HG03196 (cell line): ENCODE measurements around the gene CSGALNACT2.
A peak's percentile ranks its signal among the peaks of the same experiment; 100 is the strongest.

ENCODE experiments used
- ATAC-seq: cut with Tn5 transposase; IDR thresholded peaks from one replicate; pipeline ENCODE4 v1.9.1; 2021; ENCODE audit not compliant: unreplicated experiment

The CSGALNACT2 gene

DNA sequence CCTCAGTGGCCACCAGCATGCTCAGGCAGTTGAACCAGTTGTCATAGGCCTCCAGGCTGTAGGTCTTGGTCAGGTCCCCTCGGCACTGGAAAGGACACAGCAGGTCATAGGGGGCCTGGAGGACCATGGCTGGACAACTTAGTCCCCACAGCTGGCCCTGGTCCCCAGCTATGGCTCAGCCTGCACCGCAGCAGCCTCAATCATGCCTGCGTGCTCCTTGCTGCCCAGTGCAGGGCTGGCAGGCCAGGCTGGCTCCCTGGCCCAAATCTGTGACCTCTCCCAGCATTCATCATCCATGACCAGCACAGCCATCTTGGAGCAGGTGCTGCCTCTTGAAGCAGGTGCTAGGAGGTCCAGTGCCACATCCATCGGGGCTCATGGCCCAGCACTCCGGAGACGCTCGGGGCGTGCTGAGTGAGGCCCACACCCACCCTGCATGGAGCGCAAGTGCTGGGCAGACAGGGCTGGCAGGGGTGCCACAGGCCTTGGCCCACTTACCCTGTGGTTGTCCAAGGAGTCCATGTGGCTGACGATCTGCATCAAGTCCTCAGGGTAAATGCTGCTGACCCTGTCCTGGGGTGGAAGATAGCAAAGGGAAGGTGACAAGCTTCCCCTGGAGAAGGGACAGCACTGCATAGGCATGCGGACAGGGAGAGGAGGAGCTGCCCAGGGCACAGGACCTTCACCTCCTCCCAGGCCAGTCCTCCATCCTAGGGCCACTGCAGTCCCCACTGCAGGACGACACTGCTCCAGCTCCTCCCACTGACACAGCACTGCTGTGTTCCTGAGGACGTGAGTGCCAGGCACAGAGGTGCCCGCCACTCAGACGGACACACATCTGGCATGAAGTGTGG, 61.7 kb downstream of the CSGALNACT2 start:
- ATAC-seq = no peak

DNA sequence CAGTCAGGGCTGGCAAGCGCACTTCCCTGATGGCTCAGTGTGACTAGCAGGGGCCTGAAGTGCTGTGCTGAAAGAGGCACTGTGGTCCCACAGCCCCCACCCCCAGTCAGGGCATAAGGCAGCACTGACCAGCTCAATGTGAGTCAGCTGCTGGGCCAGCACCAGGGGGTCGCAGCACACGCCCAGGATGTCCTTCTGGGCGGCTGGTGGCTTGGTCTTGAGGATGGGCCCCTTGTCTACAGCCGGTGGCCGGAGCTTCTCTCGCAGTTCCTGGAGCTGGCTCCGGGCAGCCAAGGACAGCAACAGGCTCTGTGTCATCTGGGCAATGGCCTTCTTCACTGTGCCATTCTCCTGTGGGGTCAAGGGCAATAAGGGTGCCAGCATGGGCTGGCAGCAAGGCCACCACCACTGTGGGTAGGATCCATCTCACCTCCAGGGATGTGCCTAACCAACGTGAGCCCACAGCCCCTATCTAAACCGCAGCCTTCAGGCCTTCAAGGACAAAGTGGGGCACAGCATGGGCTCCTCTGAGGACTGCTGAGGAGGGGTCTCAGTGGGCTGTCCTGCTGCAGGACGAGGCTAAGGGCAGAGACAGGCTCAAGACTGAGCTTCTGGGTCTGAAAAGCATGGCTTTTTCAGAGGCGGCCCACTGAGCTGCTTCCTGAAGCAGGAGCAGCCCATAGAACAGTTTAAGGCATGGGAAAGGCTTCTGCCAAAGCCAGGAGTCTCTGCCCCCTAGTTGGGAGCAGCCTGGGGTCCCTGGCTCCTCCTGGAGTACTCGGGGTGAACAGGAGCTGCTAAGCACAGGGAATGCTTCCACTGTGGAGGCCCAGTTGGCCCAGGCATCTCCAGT, 62.5 kb downstream of the CSGALNACT2 start:
- no peak for ATAC-seq

DNA sequence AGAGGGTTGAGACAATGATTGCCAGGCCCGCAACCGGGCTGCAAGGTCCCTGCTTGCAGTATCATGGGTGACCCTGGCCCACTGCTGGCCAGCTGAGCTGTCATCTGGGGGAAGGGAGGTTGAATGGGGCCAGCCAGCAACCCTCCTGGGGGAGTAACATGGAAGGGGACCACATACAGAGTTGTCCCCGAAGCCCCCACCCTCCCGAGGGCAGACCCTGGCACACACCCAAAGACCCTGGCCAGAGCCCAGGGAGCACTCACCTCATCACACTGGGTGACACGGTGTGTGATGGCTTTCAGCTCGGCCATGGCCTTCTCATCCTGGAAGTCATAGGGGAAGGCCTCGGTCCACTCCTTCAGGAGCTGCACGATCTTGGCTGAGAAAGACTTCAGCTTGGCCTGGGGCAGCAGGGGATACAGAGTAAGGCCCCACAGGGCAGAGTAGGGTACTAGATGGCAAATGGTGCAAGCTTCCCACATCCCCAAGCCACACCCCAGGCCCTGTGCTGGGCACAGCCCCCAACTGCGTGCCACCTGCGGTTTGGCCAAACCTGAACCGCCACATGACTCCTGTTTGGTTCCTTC, 63.4 kb downstream of the CSGALNACT2 start:
- no peak for ATAC-seq

DNA sequence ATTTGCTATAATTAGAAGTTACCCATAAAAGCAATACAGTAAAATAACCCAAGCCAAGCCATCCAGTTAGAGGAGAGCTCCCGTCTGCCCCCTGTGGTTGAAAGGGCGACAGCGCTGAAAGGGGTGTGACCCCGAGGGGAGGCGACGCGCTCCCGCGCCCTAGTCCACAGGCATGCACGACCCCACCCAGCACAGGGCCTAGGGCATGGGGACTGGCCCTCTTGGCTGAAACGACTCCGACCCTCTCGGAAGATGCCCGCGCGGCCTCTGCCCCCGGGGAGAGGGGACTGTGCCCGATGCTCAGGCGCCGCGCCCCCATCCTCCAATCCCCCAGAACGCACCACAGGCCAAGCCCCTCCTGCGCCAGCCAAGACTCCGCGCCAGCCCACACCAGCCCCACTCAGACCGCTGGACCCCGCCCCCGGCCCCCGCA, 64.0 kb downstream of the CSGALNACT2 start:
- ATAC-seq = peak; percentile 45

DNA sequence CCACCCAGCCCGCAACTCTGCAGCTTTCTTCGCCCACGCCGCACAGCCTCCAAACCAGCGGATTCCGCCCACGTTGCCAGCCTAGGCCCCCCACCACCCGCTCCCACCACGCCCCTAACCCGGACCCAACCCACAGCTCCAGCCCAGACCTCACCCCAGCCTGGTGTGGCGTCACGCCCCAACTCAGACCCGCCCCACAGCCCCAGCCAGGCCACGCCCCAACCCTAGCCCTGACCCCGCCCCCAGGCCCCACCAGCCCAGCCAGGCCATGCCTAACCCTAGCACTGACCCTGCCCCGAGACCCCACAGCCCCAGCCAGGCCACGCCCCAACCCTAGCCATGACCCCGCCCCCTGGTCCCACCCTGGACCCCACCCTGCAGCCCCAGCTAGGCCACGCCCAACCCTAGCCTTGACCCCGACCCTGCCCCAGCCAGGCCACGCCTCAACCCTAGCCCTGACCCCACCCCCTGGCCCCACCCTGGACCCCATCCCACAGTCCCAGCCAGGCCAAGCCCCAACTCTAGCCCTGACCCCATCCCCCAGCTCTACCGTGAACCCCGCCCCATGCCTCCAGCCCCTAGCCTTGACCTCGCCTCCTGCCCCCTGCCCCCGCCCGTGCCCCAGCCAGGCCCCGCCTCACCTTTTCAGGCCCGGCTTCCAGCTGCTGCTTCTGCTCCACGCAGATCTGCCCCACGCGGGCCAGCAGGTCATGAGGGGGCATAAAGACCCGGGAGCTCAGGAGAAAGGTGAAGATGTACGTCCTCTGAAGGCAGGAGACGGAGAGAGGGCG, 64.6 kb downstream of the CSGALNACT2 start:
- ATAC-seq = peak; percentile 32

DNA sequence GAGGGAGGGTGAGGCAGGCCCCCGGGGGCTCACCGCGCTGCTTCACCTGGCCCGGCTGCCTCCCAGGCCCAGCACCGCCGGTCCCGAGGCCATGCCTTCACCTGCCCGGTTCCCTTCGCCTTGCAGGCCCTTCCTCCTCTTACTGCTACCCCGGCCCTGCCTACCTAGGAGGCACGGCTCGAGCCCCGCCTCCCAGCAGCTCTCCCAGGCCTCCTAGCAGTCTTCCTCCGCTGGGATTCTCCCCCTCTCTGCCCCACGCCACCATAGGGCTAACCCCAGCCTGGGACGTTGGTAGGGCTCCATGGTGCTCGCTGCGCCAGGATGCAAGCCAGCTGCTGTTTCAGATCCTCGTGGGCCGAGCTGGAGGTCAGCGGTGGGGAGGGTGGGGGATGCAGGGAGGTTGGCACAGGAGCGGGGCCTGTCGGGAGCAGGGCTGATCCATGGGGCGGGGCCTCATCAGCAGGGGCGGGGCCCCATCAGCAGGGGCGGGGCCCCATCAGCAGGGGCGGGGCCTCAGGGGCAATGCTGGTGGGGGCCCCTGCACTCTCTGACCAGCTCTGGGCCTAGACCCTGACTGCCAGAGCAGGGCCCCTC, 65.3 kb downstream of the CSGALNACT2 start:
- ATAC-seq = no peak

DNA sequence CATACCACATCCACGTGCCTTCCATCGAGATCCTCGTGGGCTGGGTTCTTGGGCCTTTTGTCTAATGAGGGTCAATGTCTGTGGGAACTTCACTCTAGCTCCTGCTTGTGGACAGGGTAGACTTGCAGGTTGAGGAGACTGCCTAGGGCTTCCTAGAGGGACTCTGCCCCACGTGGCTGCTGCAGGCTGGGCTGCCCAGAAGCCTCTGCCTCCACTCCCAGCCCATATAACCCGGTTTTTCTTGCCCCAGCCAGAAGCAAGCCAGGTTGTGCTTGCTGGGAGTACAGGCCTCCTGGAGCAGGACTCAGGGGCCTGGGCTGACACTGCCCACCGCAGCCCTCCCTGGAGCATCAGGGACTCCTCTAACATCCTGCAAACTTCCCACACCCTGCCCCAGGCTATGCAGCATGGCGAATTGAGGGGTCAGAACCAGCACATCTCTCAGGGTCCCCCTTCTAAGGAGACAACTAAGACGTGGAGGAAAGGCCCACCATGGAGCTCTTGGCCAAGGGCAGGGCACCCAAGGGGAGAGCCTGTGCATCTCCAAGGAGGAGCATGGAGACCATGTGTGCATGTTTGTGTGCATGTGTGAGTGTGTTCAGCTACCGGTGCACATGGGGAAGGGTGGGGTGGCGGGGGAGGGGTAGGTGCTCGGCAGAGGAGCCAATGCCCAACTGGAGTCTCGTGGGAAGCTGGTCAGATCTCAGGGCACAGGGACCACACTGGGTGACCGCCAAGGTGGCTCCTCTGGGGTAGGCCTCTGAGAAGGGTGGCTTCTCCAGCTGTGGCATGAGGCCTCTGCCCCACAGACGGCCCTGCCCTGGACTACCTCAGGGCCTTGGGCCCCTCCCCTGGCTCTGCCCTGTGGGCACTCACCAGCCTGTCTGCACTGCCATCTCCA, 66.0 kb downstream of the CSGALNACT2 start:
- ATAC-seq = no peak

DNA sequence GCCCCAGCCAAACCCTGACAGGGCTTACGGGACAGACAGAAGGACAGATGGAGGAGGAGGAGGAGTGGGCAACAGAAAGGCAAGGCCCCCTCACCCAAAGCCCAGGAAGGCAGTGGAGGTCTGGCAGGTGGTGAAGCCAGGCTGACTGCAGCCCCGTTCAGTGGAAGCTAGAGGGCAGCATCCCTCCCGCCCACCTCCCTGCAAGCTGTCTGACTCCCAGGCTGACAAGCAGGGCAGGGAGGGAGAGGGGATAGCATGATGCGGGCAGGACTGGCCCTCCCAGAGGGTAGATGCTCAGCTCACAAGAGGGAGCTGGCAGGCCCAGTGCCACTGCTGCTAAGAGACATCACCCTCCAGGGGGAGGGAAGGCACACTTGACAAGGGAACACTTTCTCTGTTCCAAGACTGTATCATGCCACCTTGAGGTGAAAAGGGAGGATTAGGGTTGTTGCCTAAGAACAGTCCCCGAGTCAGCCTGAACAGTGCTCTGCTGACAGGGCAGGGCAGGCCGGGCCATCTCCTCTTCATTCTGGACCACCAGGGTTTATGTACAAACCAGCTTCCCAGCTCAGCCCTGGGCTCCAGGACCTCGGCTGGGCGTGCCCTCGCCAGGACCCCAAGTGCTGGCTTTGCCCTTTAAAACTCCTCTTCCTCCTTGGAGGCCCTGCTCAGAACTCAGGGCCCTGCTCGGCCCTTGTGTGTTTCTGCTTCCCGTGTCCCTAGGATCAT, 66.9 kb downstream of the CSGALNACT2 start:
- ATAC-seq = peak; percentile 52

DNA sequence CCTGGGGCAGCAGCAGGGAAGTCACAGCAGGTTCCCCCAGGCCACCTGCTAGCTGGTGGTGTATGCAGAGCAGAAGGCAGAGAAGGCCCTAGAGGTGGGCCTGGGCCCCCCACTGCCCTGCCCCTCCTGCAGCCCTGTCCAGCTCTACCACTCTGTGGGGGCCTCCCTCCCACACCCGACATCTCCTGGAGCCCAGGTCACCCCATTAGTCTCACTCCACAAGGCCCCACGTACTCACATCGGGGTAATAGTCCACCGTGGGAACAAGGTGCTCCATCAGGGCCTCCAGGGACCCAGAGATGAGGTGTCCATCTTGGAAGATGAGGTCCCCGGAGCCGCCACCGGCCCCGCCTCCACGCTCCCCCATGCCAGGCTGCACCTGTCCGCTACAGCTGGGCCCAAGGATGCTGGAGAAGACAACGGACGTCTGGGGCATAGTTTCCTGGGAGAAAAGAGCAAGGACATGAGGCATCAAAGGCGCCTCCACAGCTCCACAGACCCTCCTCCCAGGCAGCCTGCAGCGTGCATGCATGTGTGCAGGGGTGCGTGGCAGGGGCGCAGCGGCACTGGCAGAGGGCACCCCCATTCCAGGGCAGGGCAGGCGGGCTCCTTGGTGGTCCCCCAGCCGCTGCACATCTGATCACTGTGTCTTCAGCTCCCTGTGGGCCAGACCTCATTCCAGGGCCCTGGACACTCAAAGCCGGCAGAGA, 67.6 kb downstream of the CSGALNACT2 start:
- ATAC-seq = no peak

DNA sequence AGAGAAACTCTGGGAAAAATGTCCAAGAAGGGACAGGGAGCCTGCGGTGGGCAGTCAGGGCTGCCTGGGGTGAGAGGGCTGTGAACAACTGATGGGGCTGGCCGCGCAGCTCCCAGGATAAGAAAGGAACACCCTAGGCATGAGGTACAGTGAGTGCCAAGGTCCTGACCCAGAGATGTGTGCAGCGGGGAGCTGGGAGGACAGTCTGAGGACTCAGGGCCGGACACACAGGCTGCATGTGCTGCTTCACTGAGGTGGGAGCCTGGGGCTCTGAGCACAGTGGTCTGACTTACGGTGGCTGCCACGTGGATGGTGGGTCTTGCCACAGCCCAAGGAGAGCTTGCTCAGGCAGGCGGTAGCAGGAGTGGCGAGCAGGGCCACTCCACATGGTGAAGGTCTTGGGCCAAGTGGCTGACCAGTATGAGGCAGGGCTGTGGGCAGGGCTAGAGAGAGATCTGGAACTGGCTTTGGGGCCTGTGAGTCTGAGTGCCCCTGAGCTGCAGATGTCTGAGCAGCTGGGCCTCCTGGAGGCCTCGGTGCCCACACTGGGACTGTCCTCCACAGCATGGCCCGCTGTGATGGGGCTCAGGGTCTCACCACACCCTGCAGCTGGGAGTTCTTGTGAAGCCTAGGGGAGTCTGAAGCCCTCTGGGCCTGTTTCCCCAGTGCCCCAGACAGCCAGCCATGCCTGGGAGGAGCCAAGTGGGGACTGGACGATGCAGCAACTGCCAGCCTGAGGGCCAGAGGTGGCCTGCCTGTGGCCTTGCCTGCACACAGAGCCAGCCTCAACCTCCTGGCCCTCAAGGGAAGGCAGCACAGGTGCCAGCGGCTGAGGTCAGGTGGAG, 68.4 kb downstream of the CSGALNACT2 start:
- no peak for ATAC-seq

DNA sequence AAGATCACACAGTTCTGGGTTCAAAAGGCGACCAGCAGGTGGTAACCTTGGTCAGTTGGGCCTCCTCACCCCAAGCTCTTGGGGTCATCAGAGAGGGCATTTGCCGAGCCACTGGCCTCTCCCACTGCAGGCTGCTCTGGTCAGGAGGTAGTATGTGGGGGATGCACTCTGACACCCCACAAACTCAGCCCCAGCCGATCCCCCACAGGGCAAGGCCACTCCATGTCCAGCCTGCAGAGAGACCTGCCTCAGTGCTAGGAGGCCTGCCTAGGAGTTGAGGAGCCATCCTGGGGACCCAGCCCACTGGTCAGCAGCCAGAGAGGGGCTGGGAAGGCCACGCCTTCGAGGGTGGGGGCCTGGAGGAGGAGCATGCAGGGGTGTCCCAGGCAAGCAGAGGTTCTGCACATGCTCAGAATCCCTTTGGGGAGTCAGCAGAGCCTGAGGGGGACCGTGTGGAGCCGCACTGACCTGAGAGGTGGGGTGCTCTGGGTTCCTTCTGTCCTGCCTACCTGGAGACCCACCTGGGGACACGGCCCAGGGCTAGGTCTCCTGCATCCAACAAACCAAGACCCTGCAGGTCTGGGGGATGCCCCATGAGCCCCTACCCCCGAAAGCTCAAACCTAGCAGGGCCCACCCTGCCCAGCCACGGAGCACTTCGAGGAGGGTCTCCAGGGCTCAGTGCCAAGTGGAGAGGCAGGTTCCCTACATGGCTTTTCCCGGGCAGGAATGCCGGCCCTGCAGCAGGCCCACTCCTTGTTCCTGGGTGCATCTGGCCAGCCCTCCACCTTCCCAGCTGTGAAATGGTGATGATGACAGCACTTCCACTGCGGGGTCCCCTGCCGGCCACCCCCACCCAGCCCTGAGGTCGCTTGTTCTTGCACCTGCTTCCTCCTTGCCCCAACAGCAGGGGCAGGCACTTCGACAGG, 70.2 kb downstream of the CSGALNACT2 start:
- ATAC-seq = no peak

DNA sequence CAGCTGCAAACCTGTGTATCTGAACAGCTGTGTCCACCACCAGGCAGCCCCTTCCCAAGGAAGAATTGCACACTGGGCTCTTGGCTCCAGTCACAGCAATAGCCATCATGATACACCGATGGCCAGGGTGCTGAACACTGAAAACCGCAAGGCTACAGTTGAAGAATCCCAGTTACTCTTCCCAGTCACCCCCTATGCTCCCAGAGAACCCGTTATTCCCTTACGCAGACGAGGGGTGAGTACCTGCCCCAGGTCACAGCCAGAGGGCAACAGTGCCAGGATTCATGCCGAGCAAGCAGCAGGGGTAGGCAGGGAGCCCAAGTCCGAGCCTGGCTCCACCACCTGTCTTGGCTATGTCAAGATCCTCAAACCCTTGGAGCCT, 70.8 kb downstream of the CSGALNACT2 start:
- ATAC-seq = no peak

DNA sequence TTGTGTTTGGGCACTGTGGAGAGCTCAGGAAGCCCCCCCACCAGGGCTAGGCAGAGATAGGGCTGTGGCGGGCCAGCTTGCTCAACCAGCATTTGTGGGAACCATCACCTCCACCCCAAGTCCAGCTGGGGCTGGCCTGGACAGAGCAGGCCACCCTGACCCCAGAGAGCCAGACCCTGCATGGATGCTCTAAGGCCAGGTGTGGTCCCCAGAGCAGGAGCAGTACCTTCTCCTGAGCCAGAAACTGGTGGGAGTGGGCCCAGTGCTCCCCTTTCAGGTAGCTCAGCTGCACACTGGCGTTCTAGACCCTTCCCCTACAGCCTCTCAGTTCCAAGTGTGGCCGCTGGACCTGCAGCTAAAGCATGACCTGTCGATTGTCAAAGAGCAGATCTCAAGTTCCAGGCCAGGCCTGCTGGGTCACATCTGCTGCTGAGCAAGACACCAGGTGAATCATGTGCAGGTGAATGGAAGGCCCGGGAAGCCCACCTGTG, 71.5 kb downstream of the CSGALNACT2 start:
- ATAC-seq = no peak

DNA sequence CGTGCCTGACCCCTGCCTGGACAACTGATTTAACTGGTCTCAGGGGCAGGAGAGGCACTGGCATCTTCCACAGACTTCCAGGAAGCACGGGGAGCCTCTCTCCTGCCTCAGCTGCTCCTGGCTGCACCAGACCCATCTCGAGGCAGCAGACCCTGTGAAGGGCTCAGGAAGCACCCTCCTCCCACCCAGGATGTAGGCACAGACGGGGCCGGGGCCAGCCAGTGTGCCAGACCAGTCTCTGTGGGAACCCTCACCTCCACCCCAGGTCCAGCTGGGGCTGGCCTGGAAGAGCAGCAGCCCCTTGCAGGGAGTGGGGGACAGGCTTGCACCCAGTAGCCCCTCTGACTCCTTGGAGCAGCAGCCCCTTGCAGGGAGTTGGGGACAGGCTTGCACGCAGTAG, 72.3 kb downstream of the CSGALNACT2 start:
- ATAC-seq = no peak

DNA sequence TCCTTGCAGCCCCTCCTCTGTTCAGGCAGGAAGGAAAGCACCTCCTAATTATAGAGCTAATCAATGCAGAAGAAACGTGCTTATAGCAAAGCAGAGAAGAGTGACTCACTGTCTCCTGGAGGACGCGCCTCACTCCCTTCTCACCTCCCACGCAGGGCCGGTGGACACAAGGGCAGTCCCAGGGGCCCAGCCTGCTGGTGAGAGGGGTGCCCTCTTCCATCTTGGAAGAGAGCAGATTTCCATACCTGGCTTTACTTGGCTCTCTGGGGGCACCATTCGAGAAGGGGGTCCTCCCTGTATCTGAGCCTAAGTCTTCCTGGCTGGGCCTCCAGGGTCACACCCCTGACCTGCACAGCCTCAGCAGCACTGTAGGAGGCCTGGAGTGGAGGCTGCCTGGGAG, 72.8 kb downstream of the CSGALNACT2 start:
- no peak for ATAC-seq

DNA sequence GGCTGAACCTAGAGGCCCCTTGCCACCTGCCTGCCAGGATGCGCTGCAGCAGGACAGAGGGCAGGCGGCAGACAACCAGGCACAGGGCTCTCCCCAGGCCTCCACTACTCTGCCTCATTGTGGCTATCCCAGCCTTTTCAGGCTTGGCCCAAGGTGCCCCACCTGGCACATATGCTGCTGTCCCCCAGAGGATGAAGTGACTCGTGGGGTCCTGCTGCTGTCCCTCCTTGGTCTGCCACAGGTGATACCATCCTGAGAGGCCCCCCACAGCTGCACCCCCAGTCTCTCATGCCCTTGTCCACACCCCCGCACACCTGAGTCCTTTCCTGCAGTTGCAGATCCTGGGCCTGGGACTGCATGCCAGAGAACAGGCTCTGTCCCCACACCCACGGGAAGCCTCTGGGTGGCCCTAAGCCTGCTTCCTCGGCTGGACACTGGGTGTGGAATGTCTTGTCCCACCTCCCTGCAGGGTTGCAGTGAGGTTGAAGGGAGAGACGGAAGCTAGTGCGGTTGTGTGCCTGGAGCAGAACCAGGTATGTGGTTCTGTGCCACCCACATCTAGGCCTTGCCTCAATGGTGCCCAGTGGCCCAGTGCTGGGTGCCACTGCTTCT, 73.3 kb downstream of the CSGALNACT2 start:
- no peak for ATAC-seq
